GM04503 (cell line): ENCODE data around the gene PCNX2.
"Not testable (repeated sequence)": the region's sequence is repeated elsewhere in the genome, so short reads cannot be mapped to it uniquely, and the experiment has no call there.

Source experiments
- DNase-seq: peaks from one replicate; pipeline ENCODE4 v3.0.0-alpha.2; 2012; ENCODE audit warnings: low read depth

The PCNX2 gene

GRCh38 chr1:233006541-233006973, 289.0 kb downstream of the PCNX2 start:
- no peak for DNase-seq

- no peak for DNase-seq
These were observed 289.4 kb downstream of the PCNX2 start for GRCh38 chr1:233006108-233006507.

- no peak for DNase-seq
These were observed 289.8 kb downstream of the PCNX2 start for GRCh38 chr1:233005703-233006102.

GRCh38 chr1:233005156-233005555, 290.4 kb downstream of the PCNX2 start:
- no peak for DNase-seq

- DNase-seq = no peak
These were observed 291.1 kb downstream of the PCNX2 start for GRCh38 chr1:233004451-233004850.

GRCh38 chr1:233003638-233004037, 291.9 kb downstream of the PCNX2 start:
- DNase-seq = not testable (repeated sequence)

GRCh38 chr1:232999956-233000625, 295.4 kb downstream of the PCNX2 start:
- no peak for DNase-seq

GRCh38 chr1:232998646-232999045, 296.9 kb downstream of the PCNX2 start:
- DNase-seq = no peak

- no peak for DNase-seq
These were observed 297.4 kb downstream of the PCNX2 start for GRCh38 chr1:232998138-232998537.

GRCh38 chr1:232996143-232996542, 299.4 kb downstream of the PCNX2 start:
- no peak for DNase-seq

- DNase-seq = no peak
These were observed 300.3 kb downstream of the PCNX2 start for GRCh38 chr1:232995189-232995588.

GRCh38 chr1:232993555-232993954, 302.0 kb downstream of the PCNX2 start:
- DNase-seq = no peak

GRCh38 chr1:232992227-232992626, 303.3 kb downstream of the PCNX2 start:
- no peak for DNase-seq

GRCh38 chr1:232991238-232991637, 304.3 kb downstream of the PCNX2 start:
- no peak for DNase-seq

- DNase-seq = no peak
These were observed 305.1 kb downstream of the PCNX2 start for GRCh38 chr1:232990176-232991128.

- no peak for DNase-seq
These were observed 306.9 kb downstream of the PCNX2 start for GRCh38 chr1:232988572-232989040.

GRCh38 chr1:232987774-232988140, 307.8 kb downstream of the PCNX2 start:
- no peak for DNase-seq

- DNase-seq = no peak
These were observed 308.3 kb downstream of the PCNX2 start for GRCh38 chr1:232987046-232987773.

- no peak for DNase-seq
These were observed 309.0 kb downstream of the PCNX2 start for GRCh38 chr1:232986527-232986922.

- DNase-seq = no peak
These were observed 309.5 kb downstream of the PCNX2 start for GRCh38 chr1:232985882-232986526.

- DNase-seq = no peak
These were observed 310.7 kb downstream of the PCNX2 start for GRCh38 chr1:232984577-232985425.
